Activated naive CD4-positive, alpha-beta T cell treated with Interleukin-2 at 50 U/mL for 16 hours (primary cell): ENCODE results near the gene NEMP1.
"Not testable (repeated sequence)": the region's sequence is repeated elsewhere in the genome, so short reads cannot be mapped to it uniquely, and the experiment has no call there.

Source experiments
- DNase-seq: peaks from one replicate; pipeline ENCODE4 v3.0.0-alpha.2; 2020

Gene NEMP1

DNA sequence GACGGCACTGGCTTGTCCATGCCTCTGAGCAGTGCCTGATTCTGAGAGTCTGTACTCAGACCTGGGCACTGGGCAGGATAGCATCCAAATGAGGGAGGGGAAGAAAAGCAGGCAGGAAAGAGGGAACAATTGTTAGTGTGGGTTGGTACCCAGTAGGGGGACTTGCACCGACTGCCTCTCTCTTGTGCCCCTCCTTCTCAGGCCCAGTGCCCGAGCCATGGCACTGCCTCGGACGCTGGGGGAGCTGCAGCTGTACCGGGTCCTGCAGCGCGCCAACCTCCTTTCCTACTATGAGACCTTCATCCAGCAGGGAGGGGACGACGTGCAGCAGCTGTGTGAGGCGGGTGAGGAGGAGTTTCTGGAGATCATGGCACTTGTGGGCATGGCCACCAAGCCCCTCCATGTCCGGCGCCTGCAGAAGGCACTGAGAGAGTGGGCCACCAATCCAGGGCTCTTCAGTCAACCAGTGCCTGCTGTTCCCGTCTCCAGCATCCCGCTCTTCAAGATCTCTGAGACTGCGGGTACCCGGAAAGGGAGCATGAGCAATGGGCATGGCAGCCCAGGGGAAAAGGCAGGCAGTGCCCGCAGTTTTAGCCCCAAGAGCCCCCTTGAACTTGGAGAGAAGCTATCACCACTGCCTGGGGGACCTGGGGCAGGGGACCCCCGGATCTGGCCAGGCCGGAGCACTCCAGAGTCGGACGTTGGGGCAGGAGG is 12.5 kb upstream of the NEMP1 start:
- DNase-seq, result no peak

DNA sequence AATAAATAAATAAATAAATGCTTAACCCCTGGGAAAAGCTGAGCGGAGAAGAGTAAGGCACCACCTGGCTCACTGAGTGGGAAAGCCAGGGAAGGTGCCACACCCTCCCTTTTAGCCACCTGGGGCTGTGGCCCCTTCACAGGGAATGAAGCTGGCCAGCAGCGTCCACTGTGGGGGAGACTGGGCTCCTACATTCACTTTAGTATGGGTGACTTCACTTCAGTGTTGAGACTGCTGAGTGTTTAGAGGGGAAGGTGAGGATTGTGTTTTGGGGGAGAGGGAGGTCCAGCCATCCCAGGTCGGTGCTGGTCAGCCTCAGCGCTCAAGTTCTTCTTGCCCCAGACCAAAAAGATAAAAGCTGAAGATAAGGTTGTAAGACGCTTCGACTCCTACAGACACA is 11.9 kb upstream of the NEMP1 start:
- DNase-seq, result no peak

DNA sequence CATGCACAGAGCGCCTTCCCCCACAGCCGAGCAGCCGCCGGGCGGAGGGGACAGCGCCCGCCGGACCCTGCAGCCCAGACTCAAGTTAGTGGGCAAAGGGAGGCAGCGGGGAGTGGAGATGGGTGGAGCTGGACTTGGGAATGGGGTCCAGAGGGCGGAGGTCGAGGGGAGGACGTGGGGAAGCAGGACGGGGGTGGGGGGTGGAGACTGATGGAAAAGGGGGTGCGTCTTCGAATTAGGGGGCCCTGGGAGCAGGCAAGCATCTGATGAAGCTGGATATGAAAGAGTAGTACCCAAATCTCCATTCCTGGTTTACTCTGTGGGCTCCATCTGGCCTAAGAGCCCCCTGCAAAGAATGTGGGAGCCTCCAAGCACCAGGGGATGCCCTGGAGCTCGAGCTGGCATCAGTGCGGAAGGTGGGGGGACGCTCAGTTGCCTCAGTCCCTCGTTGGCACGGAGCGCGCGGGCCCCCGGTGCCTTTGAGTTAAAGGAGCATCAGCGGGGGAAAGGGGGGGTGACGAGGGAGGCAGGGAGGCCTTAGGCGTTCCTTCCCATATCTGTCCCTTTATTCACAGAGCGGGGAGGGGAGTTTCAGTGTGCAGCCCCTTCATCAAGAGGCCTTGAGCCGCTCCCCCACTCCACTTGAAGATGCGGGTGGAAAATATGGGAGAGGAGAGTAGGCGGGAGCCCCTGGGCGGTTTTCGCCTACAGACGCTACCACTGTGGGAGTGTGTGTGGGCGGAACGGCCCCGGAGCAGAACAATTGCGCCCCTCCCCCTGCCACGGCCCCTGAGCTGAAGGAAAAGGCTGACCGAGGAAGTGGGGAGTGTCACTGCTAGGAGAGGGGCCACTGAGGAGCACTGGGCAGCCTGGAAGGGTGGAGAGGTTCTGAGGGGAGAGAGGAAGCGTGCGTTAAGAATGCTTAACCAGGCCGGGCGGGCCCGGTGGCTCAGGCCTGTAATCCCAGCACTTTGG is 11.0 kb upstream of the NEMP1 start:
- DNase-seq, result peak; percentile 71

DNA sequence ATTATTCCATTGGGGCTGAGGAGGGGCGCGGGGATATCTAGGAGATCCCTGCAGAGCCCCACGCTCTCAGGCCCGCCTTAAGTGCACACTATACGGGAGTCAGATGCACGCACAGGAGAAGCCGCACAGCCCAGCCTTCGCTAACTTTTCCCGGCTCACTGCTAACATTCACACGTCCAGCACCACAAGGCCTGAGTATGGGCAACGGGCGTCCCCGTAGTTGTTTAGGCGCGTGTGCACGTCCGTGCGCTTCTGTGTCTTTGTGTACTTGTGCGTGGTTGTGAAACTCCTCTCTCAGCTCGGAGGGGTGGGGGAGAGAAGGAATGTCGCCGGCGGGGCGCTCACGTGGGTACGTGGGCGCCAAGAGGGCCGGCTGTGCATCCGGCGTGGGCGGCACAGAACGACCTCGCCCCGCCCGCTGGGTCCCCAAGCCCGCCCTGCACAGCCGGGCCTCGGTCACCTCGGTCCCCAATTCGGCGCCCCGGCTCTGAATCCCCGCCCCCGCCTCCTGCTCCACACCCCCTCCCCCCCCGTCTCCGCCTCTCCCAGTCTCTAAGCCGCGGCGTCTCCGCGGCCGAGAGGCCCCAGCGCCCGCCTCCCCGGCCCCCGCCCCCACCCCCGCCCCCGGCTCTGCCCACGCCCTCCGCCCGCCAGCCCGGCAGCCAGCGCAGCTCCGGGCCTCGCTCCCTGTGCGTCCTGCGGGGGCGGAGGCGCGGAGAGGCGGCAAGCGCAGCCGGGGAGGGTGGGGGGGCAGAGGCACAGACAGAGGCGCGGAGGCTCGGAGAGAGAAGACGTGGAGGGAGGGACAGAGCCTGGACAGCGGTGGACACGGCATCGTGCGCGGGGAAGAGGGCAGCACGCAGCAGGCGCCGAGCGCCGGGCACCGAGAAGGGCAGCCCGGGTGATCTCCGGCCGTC is 10.0 kb upstream of the NEMP1 start, which contains the start of gene NAB2:
Gene NAB2, plus strand, starts transcription at position 761 of the 917 bp plus-strand sequence. CDS start 158 bp downstream, outside the sequence.
- DNase-seq, result peak; percentile 83

DNA sequence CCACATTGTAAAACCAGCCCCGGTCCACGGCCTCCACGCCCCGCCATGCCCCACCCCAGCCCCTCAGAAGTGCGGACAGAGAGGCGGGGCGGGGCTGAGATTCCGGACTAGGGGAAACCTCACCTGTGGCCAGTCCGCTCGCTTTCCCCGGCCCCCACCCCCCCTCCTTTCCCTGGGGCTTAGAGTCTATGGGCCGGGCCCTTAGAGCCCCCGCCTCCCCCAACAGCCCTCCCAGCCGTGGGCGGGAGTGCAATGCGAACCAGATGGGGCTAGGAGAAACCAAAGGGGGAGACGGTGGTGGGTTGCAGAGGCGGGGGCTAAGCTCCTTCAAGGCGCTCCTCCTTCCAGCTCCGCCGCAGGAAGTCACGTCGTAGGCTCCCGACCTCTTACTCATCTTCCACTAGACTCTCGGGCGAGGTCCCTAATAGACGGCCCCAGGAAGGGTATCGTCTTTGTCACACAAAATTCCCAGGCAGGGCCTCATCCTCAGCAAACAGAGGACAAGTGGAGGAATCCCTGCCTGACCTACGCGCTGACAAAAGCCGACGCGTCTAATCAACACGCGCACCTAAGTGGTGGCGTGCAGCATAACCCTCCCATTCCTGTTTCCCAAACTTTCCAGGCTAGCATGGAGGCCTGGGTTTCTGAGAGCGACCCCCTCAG is 9.2 kb upstream of the NEMP1 start:
- peak; percentile 85 for DNase-seq

DNA sequence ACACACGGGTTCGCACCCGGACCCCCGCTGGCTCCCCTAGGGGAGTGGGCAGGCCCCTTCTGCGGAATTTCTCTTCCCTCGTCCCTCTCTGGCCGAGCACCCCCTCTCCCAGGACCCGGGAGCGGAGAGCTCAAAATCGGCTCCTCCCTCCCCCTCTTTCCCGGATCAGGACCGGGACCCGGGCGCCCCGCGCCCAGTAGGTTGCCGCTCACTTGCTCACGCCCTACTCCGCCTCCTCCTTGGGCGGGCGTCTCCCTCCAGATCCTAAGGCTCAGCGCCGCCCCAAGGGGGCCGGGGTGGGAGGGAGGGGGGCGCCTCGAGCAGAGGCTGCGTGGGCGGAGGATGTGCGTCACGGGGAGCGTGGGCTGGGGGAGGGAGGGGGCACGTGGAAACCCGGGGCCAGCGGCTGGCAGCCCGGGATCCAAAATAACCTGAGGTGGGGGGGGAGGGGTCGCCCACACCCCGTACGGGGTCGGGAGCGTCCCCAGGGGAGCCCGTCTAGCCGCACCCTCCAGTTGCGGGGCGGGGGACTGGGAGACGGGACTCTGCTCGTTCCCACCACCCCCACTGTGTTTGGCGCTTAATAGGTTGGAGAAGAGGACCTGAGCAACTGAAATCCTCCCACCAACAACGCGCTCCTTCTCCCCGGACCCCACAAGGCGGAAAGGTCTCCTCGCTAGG is 8.6 kb upstream of the NEMP1 start:
- DNase-seq, result peak; percentile 91

DNA sequence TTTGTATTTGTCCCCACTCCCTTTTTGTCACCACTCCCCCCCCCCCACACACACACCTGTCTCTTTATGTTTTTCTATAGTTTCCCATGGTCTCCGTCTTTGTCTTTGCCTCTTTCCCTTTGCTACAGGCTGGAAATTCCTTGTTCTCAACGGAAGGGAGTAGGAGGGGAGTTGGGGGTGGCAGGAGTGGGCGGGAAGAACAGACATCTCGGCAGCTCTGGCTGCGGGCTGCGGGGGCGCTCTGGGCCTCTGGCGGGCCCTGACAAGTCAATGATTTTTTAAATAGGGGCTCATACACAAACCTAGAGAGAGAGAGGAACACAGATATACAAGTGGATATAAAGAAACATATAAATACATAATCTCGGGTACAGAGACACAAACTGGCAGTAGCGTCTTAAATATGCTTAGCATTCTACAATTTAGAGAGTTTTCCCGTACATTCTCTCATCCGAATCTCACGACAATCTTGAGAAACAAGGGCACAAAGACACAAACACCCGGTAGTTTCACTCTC is 8.0 kb upstream of the NEMP1 start:
- DNase-seq, result peak; percentile 62

DNA sequence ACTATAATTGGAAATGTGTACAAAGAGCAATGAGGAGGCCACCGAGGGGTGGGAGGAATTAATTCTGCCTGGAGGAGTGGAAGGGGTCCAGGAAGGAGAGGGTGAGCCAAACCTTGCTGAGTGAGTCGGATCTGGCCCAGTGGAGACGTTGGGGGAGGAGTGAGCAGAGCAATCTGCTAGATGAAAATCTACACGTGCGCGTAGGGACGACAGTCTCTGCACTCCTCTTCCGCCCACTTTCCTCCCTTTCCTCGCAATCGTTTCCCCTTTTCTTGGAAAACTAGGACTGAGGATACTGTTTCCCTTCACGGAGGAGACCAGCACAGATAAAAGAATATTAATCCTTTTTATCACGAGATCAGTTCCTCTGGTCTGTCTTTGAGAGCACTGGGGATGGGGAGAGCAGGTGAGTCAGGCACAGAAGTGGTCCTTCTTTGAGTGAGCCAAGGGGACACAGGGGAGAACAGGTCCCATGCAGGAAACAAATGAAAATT is 7.5 kb upstream of the NEMP1 start:
- peak; percentile 31 for DNase-seq

DNA sequence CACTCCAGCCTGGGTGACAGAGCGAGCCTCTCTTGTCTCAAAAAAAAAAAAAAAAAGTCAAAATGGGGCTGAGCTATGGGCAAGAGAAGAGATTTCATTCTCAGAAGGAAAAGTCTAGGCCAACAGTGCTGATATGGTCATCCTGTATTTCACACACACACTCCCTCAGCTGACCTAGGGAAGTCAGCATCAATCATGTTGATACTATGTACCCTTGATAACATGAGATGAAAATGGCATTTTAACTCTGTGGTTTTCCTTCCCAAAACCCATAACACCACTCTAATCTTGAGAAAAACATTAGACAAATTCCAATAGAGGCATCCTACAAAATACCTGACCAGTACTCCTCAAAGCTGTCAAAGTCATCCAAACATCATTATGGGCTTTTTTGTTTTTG is 2.3 kb upstream of the NEMP1 start:
- no peak for DNase-seq

DNA sequence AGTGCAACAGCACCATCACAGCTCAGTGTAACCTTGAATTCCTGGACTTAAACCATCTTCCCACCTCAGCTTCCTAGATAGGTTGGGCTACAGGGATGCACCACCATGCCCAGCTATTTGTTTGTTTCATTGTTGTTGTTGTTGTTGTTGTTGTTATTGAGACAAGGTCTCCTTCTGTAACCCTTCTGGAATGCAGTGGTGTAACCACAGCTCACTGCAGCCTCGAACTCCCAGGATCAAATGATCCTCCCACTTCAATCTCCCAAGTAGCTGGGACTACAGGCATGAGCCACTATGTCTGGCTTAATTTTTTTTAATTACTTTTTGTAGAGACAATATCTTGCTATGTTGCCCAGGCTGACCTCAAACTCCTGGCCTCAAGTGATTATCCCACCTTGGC is 1.2 kb upstream of the NEMP1 start:
- no peak for DNase-seq

DNA sequence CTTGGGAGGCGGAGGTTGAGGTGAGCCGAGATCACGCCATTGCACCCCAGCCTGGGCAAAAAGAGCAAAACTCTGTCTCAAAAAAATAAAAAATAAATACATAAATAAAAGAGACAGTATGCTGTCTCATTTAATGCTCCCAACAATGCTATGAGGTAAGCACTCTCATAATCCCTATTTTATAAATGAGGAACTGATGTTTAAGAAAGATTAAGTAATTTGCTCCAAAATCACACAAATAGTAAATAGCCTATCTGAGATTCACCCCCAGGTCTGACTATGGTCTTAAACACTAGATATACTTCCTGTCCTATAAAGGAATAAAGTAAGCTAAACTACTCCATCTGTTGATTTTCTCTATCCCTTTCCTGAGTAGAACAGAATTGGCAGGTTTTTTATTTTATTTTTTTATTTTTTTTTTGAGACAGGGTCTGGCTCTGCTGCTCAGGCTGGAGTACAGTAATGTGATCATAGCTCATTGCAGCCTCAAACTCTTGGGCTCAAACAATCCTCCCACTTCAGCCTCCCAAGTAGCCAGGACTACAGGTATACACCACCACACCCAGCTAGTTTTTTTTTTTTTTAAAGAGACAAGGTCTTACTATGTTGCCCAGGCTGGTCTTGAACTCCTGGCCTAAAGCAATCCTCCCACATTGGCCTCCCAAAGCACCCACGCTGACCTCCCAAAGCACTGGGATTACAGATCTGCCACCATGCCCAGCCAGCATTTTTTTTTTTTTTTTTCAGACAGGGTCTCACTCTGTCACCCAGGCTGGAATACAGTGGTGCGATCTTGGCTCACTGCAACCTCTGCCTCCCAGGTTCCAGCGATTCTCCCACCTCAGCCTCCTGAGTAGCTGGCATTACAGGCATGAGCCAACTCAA is 4.8 kb downstream of the NEMP1 start:
- DNase-seq, result not testable (repeated sequence)

DNA sequence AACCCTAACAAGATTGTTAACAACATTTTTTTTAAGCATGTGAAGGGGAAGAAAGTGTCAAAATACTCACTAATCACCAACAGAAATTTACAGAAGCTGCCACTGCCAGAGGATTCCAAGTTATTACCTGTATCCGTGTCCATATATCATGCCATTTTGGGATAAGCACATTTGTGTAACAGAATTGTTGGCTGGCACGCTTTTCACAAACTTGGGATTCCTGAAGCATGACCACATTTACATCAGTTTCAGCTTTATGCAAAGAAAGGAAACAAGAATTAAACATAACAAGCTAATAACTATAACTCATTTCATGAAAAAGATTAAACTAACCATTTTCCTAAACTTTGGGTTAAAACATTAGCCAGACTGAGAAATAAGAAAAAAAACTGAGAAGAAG is 5.9 kb downstream of the NEMP1 start:
- no peak for DNase-seq

DNA sequence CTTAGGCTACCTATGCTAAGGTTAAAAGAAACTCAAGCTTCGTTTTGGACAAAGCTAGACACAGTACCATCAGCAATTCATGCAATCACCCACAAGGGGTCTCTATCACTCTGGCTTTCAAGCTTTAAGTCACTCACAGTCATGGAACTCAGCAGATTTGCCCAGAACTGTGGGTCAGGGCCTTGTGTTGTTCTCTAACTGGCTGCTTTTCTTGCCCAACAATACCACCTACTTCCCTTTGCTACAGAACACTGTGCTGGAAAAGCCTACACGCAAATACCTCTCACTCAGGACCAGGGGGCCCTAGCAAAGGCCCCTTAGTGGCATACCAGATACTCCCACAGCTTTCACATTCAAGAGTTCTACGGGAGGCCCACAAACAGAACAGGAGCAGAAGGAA is 9.1 kb downstream of the NEMP1 start:
- DNase-seq, result peak; percentile 55

DNA sequence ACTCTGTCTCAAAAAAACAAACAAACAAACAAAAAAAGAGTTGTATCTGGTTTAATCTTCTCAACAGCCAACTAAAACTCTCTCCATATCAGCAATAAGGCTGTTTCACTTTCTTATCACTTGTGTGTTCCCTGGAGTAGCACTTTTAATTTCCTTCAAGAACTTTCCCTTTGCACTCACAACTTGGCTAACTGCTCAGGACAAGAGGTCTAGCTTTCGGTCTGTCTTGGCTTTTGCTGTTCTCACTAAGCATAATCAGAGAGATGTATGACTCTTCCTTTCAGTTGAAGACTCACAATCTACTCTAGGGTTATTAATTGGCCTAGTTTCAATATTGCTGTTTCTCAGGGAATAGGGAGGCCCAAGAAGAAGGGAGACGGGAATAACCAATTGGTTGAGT is 12.3 kb downstream of the NEMP1 start:
- DNase-seq, result no peak

DNA sequence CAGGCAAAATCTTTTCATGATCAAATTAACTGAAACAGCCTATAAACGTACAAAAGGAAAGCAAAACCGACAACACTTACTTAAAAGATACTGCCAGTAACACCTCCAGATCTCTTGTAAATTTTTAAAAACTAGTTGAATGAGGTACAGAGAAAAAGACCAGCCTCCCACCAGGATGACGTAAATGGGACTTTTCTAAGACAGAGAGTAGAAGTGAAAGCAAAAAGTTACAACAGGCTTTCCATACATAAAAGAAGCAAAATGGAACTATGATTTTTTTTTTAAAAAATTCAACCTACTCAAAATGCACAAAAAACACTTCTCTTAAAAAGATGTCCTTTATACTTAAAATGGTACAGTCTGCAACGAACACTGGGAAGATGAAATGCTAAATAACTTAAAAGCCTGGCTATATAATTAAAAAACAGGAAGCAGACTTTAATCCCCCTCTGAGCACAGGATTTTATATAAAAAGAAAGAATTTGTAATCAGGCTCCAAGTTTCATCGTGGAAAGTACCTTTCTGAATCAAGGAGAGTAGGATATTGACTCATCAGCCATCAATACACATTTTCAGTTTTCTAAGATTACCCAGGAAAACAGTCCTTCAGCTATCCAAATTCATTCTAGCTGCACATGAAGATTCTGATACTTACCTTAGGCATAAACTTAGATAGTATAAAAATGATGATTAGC is 14.5 kb downstream of the NEMP1 start:
- peak; percentile 53 for DNase-seq

DNA sequence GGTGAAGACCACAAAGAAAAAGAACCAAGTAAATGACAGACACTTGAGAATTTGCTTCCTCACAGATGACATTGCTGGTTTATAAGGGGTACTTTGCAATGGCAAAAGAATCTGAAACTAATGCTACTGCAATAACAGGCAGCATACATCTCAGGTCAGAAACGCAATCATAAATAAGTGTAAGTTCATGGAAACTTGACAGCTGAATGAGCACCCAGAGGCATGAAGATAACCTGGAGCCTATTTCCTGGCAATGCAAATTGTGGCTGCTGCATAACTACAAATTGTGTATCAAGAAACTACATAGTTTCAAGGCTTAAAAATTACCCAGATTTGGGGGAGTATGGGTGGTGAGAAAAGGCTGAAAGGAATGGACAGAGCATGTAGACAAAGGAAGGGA is 20.1 kb downstream of the NEMP1 start:
- DNase-seq, result no peak

DNA sequence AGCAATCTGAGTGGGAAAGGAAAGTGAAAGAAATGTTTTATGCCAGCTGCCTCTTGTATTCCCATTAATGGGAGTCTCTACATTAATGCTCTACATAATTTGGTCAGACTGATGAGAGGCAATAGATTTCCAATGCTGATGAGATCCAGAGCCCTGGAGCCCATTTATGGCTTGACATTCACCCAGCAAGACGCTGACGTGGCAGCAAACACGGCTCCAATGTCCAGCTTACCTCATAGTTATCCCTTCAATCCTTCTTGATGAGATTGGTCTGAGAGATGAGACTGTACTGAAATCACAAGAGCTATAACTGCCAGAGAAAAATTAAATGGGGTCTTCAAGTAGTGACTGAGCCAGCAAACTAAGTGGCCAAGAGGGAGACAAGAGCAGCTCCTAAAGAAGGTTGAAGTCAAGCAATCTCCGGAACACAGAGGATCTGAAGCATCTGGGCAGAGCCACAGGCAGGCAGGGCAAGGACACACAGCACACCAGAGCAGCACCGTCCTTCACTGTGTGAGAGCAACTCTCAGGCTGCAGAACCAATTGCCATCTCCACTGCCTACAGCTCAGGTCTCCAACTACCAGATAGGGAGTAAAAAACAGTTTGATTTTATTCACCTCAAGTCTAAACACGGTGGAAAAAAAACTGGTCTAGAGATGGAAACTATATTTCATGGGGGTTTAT is 21.4 kb downstream of the NEMP1 start:
- no peak for DNase-seq

DNA sequence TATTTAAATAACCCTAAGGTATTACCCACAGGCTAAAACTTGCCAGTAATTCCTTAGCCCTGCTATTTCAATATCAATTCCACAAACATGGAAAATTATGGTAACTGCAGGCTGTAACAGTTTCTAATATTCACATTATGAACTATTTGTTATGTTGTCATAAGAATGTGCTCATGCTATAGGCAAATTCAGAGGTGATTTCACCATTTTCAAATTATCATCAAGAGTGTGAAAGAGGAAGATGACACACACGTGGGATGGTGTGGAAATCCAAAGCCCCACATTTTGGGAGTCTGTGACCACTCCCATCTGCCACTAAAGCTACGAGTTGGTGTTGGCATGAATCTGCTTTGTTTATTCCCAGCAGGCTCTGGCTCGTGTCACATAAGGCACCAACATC is 22.8 kb downstream of the NEMP1 start:
- DNase-seq, result no peak

DNA sequence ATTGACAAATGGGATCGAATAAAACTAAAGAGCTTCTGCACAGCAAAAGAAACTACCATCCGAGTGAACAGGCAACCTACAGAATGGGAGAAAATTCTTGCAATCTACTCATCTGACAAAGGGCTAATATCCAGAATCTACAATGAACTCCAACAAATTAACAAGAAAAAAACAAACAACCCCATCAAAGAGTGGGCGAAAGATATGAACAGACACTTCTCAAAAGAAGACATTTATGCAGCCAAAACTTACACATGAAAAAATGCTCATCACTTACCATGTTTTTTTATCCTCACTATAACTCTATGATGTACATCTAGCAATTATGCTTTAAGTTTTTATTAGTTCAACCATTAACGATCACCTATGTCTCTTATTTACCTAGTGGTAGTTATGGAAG is 24.7 kb downstream of the NEMP1 start:
- not testable (repeated sequence) for DNase-seq
